ENCODE results near the gene TMEM128. TPM values are rescaled to one million over a fixed set of nuclear protein-coding genes. Genes with fewer than 3 reads are reported as not detected.

TMEM128 gene
- total RNA-seq, 1 experiment from 2014 or later, result 21.5 TPM

GRCh38 chr4:4226606-4227438, 21.2 kb downstream of the TMEM128 start, which contains the start of gene OTOP1:
OTOP1 (minus strand) TSS chr4:4226929; CDS start chr4:4226864, 65 bp downstream.
- no peak within 1 kb of the TSS for H3K9ac ChIP-seq (ENCODE audit: extremely low read depth, insufficient read length, low read length)
- H3K4me1 ChIP-seq (ENCODE audit: insufficient read depth, low read length), result no peaks in the 10 kb centered on the region
- H3K23ac ChIP-seq (ENCODE audit: insufficient read length, low read depth, low read length), result no peak within 1 kb of the TSS
- no peak within 1 kb of the TSS for H2BK15ac ChIP-seq (ENCODE audit: low read depth, low read length)
- peaks cover 3% of the 10 kb centered on the region for H3K23me2 ChIP-seq (ENCODE audit: insufficient read length, low read depth, low read length, poor library complexity, severe bottlenecking)
- peaks cover 45% of the 10 kb centered on the region for H3K27me3 ChIP-seq (ENCODE audit: insufficient read depth, low read length)
- peak within 1 kb of the TSS; percentile 29 for H3K4me2 ChIP-seq (ENCODE audit: insufficient read depth, insufficient read length, low read length)
- H3K14ac ChIP-seq (ENCODE audit: insufficient read depth, low read length), result no peak within 1 kb of the TSS
- DNase-seq, result no peak
- no peaks in the 10 kb centered on the region for H3K79me2 ChIP-seq (ENCODE audit: insufficient read depth, low read length)
- no peak within 1 kb of the TSS for H2BK5ac ChIP-seq (ENCODE audit: insufficient read length, low read length)
- no peak within 1 kb of the TSS for H2BK20ac ChIP-seq (ENCODE audit: low read depth, low read length, poor library complexity, severe bottlenecking)
- no peak within 1 kb of the TSS for H2AFZ ChIP-seq (ENCODE audit: low read length)
- no peaks in the 10 kb centered on the region for H3K79me1 ChIP-seq (ENCODE audit: insufficient read depth, low read depth, low read length, poor library complexity, severe bottlenecking)
- Mint-ChIP-seq H3K4me3 (peak within 1 kb of the TSS; percentile 38 to 74), H3K4me1 (peaks cover 7 to 14% of the 10 kb centered on the region in 2 experiments), H3K9me3 (peaks cover 2 to 10% of the 10 kb centered on the region in 2 experiments; a peak in 3 of 5 replicates), H3K36me3 (ENCODE audit: insufficient read depth in 1 of 3, low read depth in 3 of 3) (no peaks in the 10 kb centered on the region), H3K27ac (peak within 1 kb of the TSS in 1 of 3 experiments; percentile 32; a peak in 1 of 7 replicates), H3K27me3 (ENCODE audit: low read depth) (peaks cover 88% of the 10 kb centered on the region)
- H2BK120ac ChIP-seq (ENCODE audit: low read depth, low read length, poor library complexity, severe bottlenecking), result no peak within 1 kb of the TSS
- no CpG with 5 or more reads among the region's 82 CpGs for WGBS (ENCODE audit: extremely low coverage, insufficient read length, low lambda C conversion rate)
- H3K4ac ChIP-seq (ENCODE audit: low read depth, low read length), result no peak within 1 kb of the TSS
- H3K27ac ChIP-seq (ENCODE audit: insufficient read length, low read depth, low read length), result no peak within 1 kb of the TSS
- H3K18ac ChIP-seq (ENCODE audit: insufficient read length, low read depth, low read length), result no peak within 1 kb of the TSS
- no peak within 1 kb of the TSS for H4K91ac ChIP-seq (ENCODE audit: insufficient read length, low read depth, low read length)
- H2BK12ac ChIP-seq (ENCODE audit: insufficient read length, low read depth, low read length), result no peak within 1 kb of the TSS
- no peak within 1 kb of the TSS for H3T11ph ChIP-seq (ENCODE audit: low read length)
- TF ChIP-seq, protein P1, sequence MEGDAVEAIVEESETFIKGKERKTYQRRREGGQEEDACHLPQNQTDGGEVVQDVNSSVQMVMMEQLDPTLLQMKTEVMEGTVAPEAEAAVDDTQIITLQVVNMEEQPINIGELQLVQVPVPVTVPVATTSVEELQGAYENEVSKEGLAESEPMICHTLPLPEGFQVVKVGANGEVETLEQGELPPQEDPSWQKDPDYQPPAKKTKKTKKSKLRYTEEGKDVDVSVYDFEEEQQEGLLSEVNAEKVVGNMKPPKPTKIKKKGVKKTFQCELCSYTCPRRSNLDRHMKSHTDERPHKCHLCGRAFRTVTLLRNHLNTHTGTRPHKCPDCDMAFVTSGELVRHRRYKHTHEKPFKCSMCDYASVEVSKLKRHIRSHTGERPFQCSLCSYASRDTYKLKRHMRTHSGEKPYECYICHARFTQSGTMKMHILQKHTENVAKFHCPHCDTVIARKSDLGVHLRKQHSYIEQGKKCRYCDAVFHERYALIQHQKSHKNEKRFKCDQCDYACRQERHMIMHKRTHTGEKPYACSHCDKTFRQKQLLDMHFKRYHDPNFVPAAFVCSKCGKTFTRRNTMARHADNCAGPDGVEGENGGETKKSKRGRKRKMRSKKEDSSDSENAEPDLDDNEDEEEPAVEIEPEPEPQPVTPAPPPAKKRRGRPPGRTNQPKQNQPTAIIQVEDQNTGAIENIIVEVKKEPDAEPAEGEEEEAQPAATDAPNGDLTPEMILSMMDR (conservative IDR thresholded peaks at IDR 0.05), result no peak
- no peak within 1 kb of the TSS for H3K56ac ChIP-seq (ENCODE audit: insufficient read length, low read depth, low read length)
- no peak within 1 kb of the TSS for H4K8ac ChIP-seq (replicated peaks; ENCODE audit: insufficient read length, low read depth, low read length)
- H3K9me3 ChIP-seq (ENCODE audit: control insufficient read depth, low read depth, low read length), result no peaks in the 10 kb centered on the region
- no peaks in the 10 kb centered on the region for H4K20me1 ChIP-seq (ENCODE audit: control insufficient read depth, insufficient read depth, insufficient read length)
- H2AK5ac ChIP-seq (ENCODE audit: insufficient read length, low read length), result no peak within 1 kb of the TSS
- no peak within 1 kb of the TSS for H4K5ac ChIP-seq (ENCODE audit: insufficient read length, low read depth, low read length)
